ENCODE results near the gene TNFRSF6B.

DNA sequence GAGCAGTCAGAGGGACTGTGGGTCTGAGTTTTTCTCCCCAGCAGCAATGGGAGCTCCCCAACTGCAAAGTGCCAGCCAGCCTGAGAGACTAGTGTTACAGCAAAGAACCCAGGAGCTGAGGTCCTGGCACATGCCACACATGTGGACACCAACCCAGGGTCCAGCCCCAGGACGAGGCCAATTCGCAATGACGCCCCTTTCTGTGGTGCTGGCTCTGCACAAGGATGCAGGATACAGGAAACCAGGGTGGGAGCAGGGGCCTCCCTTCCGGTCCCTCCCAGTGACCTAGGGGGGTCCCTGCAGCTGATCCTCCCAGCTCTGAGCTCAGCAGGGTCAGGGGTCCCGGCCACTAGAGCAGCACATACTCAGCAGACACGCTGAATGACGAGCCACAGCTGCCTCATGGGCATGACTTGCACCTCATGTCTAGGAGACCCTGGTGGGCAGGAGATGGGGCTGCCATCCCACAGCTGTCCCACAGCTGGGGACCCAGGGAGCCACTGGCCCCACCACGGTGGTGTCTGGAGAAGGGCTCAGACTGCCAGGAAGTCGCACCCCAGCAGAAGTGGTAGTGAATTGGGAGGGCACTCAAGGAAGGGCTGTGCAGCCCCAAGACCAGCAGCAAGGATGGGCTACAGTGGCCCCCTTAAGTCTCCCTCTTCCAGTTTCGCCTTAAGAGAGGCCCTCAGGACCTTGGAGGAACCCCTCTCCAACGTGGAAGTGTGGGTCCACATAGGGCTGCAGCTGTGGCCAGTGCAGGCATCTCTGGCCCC lies 7.7 kb downstream of the TNFRSF6B start:
- TF ChIP-seq PPARA (CRISPR knock-in tag; IDR thresholded peaks at IDR 0.05; ENCODE audit: borderline replicate concordance) (no peak), CSDC2 (CRISPR knock-in tag; IDR thresholded peaks at IDR 0.05) (no peak), TCF4 (CRISPR knock-in tag; IDR thresholded peaks at IDR 0.05; ENCODE audit: borderline replicate concordance) (no peak), ZFP30 (CRISPR knock-in tag; IDR thresholded peaks at IDR 0.05) (no peak), ZFP3 (CRISPR knock-in tag; IDR thresholded peaks at IDR 0.05) (no peak), ISL1 (CRISPR knock-in tag; IDR thresholded peaks at IDR 0.05) (no peak), ZNF565 (CRISPR knock-in tag; conservative IDR thresholded peaks at IDR 0.05; ENCODE audit: low read depth) (no peak), SNAI2 (CRISPR knock-in tag; IDR thresholded peaks at IDR 0.05) (no peak), ZNF8 (CRISPR knock-in tag; IDR thresholded peaks at IDR 0.05) (no peak), ZNF70 (CRISPR knock-in tag; IDR thresholded peaks at IDR 0.05) (no peak)
- TF ChIP-seq, protein P1, sequence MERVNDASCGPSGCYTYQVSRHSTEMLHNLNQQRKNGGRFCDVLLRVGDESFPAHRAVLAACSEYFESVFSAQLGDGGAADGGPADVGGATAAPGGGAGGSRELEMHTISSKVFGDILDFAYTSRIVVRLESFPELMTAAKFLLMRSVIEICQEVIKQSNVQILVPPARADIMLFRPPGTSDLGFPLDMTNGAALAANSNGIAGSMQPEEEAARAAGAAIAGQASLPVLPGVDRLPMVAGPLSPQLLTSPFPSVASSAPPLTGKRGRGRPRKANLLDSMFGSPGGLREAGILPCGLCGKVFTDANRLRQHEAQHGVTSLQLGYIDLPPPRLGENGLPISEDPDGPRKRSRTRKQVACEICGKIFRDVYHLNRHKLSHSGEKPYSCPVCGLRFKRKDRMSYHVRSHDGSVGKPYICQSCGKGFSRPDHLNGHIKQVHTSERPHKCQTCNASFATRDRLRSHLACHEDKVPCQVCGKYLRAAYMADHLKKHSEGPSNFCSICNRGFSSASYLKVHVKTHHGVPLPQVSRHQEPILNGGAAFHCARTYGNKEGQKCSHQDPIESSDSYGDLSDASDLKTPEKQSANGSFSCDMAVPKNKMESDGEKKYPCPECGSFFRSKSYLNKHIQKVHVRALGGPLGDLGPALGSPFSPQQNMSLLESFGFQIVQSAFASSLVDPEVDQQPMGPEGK (CRISPR knock-in tag; IDR thresholded peaks at IDR 0.05; ENCODE audit: borderline replicate concordance): no peak
- TF ChIP-seq, protein P2, sequence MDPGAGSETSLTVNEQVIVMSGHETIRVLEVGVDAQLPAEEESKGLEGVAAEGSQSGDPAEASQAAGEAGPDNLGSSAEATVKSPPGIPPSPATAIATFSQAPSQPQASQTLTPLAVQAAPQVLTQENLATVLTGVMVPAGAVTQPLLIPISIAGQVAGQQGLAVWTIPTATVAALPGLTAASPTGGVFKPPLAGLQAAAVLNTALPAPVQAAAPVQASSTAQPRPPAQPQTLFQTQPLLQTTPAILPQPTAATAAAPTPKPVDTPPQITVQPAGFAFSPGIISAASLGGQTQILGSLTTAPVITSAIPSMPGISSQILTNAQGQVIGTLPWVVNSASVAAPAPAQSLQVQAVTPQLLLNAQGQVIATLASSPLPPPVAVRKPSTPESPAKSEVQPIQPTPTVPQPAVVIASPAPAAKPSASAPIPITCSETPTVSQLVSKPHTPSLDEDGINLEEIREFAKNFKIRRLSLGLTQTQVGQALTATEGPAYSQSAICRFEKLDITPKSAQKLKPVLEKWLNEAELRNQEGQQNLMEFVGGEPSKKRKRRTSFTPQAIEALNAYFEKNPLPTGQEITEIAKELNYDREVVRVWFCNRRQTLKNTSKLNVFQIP (CRISPR knock-in tag; IDR thresholded peaks at IDR 0.05; ENCODE audit: borderline replicate concordance, low read depth): no peak

Data from SK-N-SH treated with all-trans-retinoic acid at 6 μM for 48 hours (cell line).